HUES48 (cell line): Measurements from ENCODE around the gene SMYD3.
"Not testable (repeated sequence)": the region's sequence is repeated elsewhere in the genome, so short reads cannot be mapped to it uniquely, and the experiment has no call there.

Experiments used
- H3K27ac ChIP-seq: one replicate; pipeline ENCODE4 v1.7.0; 2013; ENCODE audit warnings: low read depth, low read length, inconsistent platforms
- H3K27me3 ChIP-seq: 2 replicates; pipeline ENCODE4 v1.6.1; 2013; ENCODE audit warnings: mild to moderate bottlenecking, low read length; ENCODE audit not compliant: control insufficient read depth, insufficient read depth
- H3K36me3 ChIP-seq: 2 replicates; pipeline ENCODE4 v1.6.1; 2013; ENCODE audit warnings: low read length; ENCODE audit not compliant: control insufficient read depth, insufficient read depth
- H3K4me1 ChIP-seq: 2 replicates; pipeline ENCODE4 v1.6.1; 2013; ENCODE audit warnings: mild to moderate bottlenecking, low read length; ENCODE audit not compliant: control insufficient read depth, insufficient read depth
- H3K4me3 ChIP-seq: 2 replicates; pipeline ENCODE4 v1.5.1; 2013; ENCODE audit warnings: mild to moderate bottlenecking, low read depth, low read length
- H3K9ac ChIP-seq: 2 replicates; pipeline ENCODE4 v1.6.1; 2013; ENCODE audit warnings: mild to moderate bottlenecking, low read depth, low read length, moderate library complexity
- H3K9me3 ChIP-seq: 2 replicates; pipeline ENCODE4 v1.6.1; 2013; ENCODE audit warnings: low read length; ENCODE audit not compliant: control insufficient read depth, insufficient read depth

The SMYD3 gene

GRCh38 chr1:246083416-246083815 is 423.7 kb downstream of the SMYD3 start:
- Histone ChIP-seq H3K9me3 (peaks cover 8% of the 10 kb centered on the region; the same call in 1 of the 2 replicates), H3K27me3 (no peaks in the 10 kb centered on the region), H3K4me3 (no peak overlapping the region), H3K9ac (no peak overlapping the region), H3K4me1 (0 out of 2 replicates have a peak, but pooled peaks cover 4% of the 10 kb centered on the region), H3K36me3 (no peaks in the 10 kb centered on the region), H3K27ac (no peak overlapping the region)

- no peaks in the 10 kb centered on the region for H3K36me3 ChIP-seq
- no peaks in the 10 kb centered on the region for H3K27me3 ChIP-seq
- peaks cover 8% of the 10 kb centered on the region; the same call in 1 of the 2 replicates for H3K9me3 ChIP-seq
- 0 out of 2 replicates have a peak, but pooled peaks cover 5% of the 10 kb centered on the region for H3K4me1 ChIP-seq
- no peak overlapping the region for H3K9ac ChIP-seq
- no peak overlapping the region for H3K4me3 ChIP-seq
- H3K27ac ChIP-seq, result no peak overlapping the region
Observed at GRCh38 chr1:246081856-246082668, 425.0 kb downstream of the SMYD3 start.

- Histone ChIP-seq H3K27ac (no peak overlapping the region), H3K9ac (no peak overlapping the region)
Observed at GRCh38 chr1:246081138-246081702, 425.9 kb downstream of the SMYD3 start.

GRCh38 chr1:246080031-246080430 is 427.0 kb downstream of the SMYD3 start:
- Histone ChIP-seq H3K9me3 (peaks cover 8% of the 10 kb centered on the region; the same call in 1 of the 2 replicates), H3K27ac (no peak overlapping the region), H3K36me3 (no peaks in the 10 kb centered on the region), H3K4me1 (peaks cover 12% of the 10 kb centered on the region; the same call in 1 of the 2 replicates), H3K27me3 (no peaks in the 10 kb centered on the region), H3K9ac (no peak overlapping the region), H3K4me3 (no peak overlapping the region)

More at GRCh38 chr1:246081138-246081702, 425.9 kb downstream of the SMYD3 start:
- H3K27me3 ChIP-seq, result no peaks in the 10 kb centered on the region
- H3K4me1 ChIP-seq, result 0 out of 2 replicates have a peak, but pooled peaks cover 9% of the 10 kb centered on the region
- peaks cover 8% of the 10 kb centered on the region; the same call in 1 of the 2 replicates for H3K9me3 ChIP-seq
- no peaks in the 10 kb centered on the region for H3K36me3 ChIP-seq
- no peak overlapping the region for H3K4me3 ChIP-seq

GRCh38 chr1:246078888-246079252 is 428.2 kb downstream of the SMYD3 start:
- Histone ChIP-seq H3K4me1 (peaks cover 14% of the 10 kb centered on the region; the same call in 1 of the 2 replicates), H3K4me3 (no peak overlapping the region), H3K9me3 (peaks cover 8% of the 10 kb centered on the region; the same call in 1 of the 2 replicates), H3K9ac (no peak overlapping the region), H3K27ac (no peak overlapping the region), H3K27me3 (no peaks in the 10 kb centered on the region), H3K36me3 (no peaks in the 10 kb centered on the region)

- Histone ChIP-seq H3K36me3 (no peaks in the 10 kb centered on the region), H3K27ac (no peak overlapping the region), H3K9me3 (peaks cover 8% of the 10 kb centered on the region; the same call in 1 of the 2 replicates), H3K4me3 (no peak overlapping the region), H3K27me3 (no peaks in the 10 kb centered on the region), H3K9ac (no peak overlapping the region), H3K4me1 (peaks cover 10% of the 10 kb centered on the region; the same call in 1 of the 2 replicates)
Observed at GRCh38 chr1:246078126-246078887, 428.8 kb downstream of the SMYD3 start.

- Histone ChIP-seq H3K36me3 (no peaks in the 10 kb centered on the region), H3K4me3 (no peak overlapping the region), H3K9ac (no peak overlapping the region), H3K4me1 (peaks cover 10% of the 10 kb centered on the region; the same call in 1 of the 2 replicates), H3K27ac (no peak overlapping the region), H3K27me3 (no peaks in the 10 kb centered on the region), H3K9me3 (peaks cover 7% of the 10 kb centered on the region; the same call in 1 of the 2 replicates)
Observed at GRCh38 chr1:246077476-246077875, 429.6 kb downstream of the SMYD3 start.

GRCh38 chr1:246074421-246074820 is 432.7 kb downstream of the SMYD3 start:
- H3K27me3 ChIP-seq, result no peaks in the 10 kb centered on the region

GRCh38 chr1:246072456-246072955 is 434.6 kb downstream of the SMYD3 start:
- Histone ChIP-seq H3K27ac (no peak overlapping the region), H3K4me1 (peaks cover 31% of the 10 kb centered on the region), H3K9me3 (no peaks in the 10 kb centered on the region), H3K27me3 (no peaks in the 10 kb centered on the region), H3K4me3 (no peak overlapping the region), H3K36me3 (no peaks in the 10 kb centered on the region), H3K9ac (no peak overlapping the region)

More at GRCh38 chr1:246074421-246074820, 432.7 kb downstream of the SMYD3 start:
- H3K9ac ChIP-seq, result no peak overlapping the region
- no peak overlapping the region for H3K4me3 ChIP-seq
- H3K27ac ChIP-seq, result no peak overlapping the region
- H3K4me1 ChIP-seq, result peaks cover 15% of the 10 kb centered on the region
- no peaks in the 10 kb centered on the region for H3K36me3 ChIP-seq
- H3K9me3 ChIP-seq, result no peaks in the 10 kb centered on the region

- not testable (repeated sequence) for H3K27ac ChIP-seq, H3K27me3 ChIP-seq, H3K9me3 ChIP-seq, H3K36me3 ChIP-seq, H3K4me3 ChIP-seq, H3K9ac ChIP-seq
- peaks cover 34% of the 10 kb centered on the region for H3K4me1 ChIP-seq
Observed at GRCh38 chr1:246071981-246072380, 435.1 kb downstream of the SMYD3 start.
